Jurkat, Clone E6-1 (cell line): ENCODE data around the gene CD47.

Source experiments
- DNase-seq: peaks from one replicate; pipeline ENCODE4 v3.0.0-alpha.2; 2011; ENCODE audit warnings: low read depth, low spot score
- H3K4me3 ChIP-seq: 2 replicates; pipeline ENCODE4 v1.5.1; 2011; ENCODE audit warnings: mild to moderate bottlenecking, low read length, control low read depth, moderate library complexity

The CD47 gene

DNA sequence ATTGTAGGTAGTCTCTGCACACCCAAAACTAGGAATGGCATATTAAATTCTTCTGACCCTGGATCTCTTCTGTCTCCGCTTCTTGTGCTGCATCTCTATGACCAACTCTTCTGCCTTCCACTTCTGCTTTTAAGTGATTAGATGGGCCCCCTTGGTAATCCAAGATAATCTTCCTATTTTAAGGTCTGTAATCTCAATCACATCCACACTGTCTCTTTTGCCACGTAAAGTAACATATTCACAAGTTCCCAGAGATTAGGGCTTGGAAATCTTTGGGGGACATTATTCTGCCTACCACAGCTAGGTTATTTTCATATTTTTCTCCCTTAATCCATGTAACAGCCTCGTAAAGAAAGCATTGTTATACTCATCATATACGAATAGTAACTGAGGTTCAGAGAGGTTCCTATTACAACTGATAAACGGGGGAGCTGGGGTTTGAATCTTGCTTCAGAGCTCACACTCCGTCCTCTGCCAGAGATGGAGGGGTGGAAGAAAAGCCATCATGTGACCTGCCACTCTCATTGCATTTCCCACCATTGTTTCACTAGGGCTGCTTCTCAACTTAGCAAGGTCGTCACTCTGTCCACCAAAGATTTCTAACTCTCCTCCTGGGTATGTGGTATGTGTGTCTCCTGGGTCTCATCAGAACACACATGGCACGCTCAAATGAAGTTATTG, 6.6 kb upstream of the CD47 start:
- no peak for DNase-seq
- peak overlapping the region; percentile 51 for H3K4me3 ChIP-seq

DNA sequence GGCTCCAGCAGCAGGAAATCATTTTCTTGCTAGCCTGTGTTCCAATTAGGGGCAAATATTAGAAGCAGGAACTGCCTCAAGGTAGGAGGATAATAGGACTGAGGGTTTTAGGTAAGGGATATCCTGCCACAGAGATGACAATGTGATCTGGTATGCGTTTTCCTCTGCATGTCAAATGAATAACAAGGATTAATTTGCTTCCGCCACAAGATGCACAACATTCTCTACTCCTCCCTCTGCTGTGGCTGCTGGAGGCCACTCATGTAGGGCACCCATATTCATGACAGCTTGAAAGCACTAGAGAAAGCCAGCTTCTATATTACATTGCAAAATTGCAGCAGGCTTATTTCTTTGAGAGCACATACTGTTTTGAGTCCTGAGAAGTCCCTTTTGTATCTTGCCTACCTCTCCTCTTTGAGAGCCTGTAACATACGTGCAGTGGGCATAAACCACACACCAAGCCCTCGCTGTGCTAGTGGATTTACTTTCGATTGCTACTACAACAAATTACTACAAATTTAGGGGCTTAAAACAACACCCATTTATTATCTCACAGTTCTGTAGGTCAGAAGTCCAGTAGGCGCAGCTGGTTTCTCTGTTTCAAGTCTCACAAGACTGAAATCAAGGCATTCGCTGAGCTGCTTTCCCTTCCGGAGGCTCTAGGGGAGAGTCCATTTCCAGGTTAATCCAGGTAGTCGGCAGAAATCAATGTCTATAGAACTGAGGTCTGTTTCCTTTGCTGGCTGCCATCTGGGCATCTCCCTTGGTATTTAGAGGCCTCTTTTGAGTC, 5.9 kb upstream of the CD47 start:
- DNase-seq, result no peak

DNA sequence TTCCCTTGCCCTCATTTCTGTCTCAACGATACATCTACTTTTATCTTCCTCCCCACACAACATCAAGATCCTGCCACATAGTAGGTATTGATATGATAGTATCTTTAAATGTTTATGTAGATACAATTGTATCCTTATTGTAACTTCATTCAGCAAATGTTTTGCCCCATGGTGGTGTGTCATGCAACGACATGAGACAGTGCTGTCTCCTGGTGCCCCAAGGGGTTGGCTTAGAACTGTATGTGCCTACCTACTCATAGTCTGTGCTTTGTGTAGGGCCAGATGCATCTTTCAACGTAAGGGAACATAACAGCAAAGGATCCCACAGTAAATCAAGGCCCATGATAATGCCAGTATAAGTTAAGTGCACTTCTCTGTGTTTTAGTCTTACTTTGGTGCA, 2.8 kb upstream of the CD47 start:
- no peak for DNase-seq
- no peak overlapping the region for H3K4me3 ChIP-seq

More for the DNA sequence above, 5.9 kb upstream of the CD47 start:
- peak overlapping the region; percentile 51 for H3K4me3 ChIP-seq

DNA sequence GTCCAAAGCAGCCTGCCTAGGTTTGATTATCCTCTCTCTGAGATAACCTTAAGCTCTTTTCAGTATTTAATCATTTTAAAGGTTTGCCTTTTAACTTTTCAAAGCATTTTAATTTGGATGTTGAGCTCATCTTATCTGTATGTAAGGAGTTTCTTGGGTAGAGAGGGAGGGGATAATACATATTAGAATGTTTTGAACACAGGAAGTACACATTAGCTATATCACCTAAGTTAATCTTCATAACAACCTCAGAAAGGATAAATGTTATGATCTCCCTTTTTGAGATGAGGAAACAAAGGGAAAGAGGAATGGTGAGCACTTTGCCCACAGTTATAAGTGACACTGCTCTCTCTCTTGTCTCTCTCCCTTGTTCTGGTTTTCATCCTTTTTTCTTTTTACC, 2.2 kb upstream of the CD47 start:
- H3K4me3 ChIP-seq, result no peak overlapping the region
- no peak for DNase-seq

GRCh38 chr3:108092501-108092900, 1.7 kb upstream of the CD47 start:
- no peak overlapping the region for H3K4me3 ChIP-seq
- DNase-seq, result no peak

DNA sequence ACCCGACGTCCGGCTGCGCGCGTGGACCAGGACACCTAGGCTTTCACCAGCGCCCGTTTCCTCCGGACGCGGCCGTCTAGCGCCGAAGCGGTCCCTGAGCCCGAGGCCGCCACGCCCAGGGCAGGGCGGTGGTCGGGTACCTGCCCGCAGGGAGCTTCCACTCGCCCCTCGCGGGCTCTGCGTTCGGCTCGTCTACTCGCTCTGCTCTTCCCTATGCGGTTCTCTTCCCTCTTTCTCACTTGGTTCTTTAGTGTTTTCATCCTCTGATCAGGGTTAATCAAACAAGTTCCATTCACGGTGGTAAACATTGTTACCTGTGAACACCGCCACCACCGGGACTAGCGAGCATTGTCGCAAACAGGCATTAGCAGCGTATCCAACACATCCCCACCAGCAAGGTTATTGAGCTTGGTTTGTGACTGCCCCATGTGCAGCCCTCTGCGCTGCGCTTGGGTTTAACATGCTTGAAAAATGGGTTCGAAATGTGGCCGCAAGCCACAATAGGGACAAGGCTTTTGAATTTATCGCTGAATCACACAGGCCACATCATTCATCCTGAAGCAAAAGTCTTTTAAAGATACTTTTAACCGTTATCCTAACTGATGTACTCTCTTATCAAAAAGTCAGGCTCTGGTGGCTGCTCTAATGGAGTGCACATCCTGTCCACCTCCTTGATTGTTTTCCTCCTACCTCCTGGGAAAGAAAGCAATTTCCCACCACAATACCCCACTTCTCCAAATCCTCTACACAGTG, 843 bp upstream of the CD47 start:
- DNase-seq, result no peak
- peak overlapping the region; percentile 58 for H3K4me3 ChIP-seq

DNA sequence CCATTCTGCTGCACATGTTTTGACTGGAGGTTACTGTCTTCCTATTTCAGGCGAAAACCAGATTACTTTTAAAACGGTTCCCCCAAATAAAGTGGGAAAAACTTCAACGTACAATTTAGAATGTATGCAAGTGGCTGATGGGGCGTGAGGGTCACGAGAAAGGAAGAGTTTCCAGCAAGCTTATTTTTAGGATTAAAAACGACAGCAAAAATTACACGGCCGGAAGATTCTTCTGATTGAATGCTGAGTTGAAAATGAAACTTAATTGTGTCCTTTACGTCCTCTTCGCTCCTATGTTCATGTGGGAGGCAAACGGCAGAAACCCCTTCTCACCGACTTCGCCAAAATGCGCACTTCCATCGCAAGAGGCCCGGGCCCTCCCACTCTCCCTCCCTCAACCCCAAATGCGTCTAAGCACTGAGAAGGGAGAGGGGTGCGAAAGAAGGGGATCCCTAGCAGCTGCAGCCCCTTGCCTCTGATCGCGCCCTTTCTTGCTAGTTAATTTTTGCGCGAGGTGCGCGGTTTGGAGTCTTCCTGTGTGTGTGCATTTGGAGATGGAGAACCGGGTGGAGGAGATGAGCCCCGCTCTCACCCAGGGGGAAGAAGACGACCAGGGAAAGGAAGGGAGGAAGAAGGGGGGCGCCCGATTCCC, 656 bp downstream of the CD47 start:
- no peak for DNase-seq
- peak overlapping the region; percentile 91 for H3K4me3 ChIP-seq

DNA sequence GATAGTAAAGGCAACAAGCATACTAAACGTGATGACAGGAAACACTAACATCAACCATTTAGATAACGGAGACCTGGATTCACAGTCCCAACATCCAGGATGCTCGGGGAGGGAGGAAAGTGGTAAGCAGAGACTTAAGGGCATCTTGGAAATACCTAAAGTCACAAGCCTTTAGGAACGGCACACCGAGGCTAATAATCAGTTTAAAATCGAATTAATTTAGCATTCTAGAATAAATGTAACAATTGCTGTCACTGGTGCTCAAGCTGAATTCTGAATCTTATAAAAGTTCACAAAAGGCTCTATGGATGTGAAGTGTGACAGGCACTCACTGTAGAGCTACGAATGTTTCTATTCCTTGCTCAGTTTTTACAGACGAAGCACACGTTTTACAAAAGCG, 1.3 kb downstream of the CD47 start:
- peak overlapping the region; percentile 91 for H3K4me3 ChIP-seq
- no peak for DNase-seq

DNA sequence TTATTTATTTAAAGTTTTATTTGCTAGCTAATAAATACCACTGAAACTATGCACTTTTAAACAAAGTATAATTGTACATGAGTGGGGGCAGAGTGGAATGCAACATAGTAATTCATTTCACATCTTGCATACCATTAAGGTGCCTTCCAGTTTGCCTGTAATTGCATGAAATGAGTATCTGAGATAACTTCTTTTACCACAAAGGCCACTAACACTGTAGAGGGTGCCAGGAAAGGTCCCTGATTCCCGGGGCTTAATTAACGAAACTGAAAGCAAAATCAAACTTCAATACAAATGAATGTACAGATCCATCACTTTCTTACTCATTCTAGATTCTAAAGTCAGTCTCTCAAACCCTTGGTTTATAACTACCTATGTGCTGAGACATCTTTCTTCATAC, 2.1 kb downstream of the CD47 start:
- H3K4me3 ChIP-seq, result peak overlapping the region; percentile 91
- peak; percentile 71 for DNase-seq

DNA sequence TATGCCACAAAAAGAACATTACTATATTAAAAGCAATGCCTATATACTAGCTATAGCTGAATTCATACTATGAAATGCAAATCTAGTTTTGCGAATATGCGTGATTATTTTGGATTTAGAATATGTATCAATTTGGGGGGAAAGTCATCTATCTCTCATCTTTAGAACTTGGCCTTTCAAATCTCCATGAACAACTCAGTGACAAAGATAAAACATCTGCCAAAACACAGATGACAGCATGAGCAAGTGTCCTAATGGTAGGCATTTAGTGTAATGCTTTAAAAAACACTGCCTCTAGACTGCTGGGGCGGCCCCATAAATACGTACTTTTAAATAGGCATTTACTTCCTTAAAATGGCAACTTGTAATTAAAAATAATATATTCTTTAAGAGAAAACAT, 2.7 kb downstream of the CD47 start:
- peak overlapping the region; percentile 91 for H3K4me3 ChIP-seq
- DNase-seq, result no peak

- H3K4me3 ChIP-seq, result no peak overlapping the region
- no peak for DNase-seq
These were observed 4.2 kb downstream of the CD47 start for GRCh38 chr3:108086653-108087052.

GRCh38 chr3:108085810-108086350, 5.0 kb downstream of the CD47 start:
- no peak for DNase-seq
- H3K4me3 ChIP-seq, result no peak overlapping the region

DNA sequence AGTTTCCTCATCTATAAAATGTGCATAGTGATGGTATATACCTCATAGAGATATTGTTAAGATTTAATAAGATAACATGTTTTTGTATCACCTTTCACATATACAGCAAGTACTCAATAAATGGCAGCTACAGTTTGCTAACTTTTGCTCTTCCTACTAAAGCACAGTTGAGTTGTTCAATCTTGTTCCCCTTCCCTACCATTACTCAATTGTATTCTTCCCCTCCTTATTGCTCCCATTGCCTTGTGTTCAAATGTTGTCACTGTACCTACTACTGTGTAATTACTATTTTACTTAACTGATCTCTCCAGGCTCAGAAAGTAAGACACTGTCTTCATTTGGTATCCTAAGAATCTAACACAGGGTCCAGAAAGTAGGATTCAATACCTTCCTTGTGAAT, 5.5 kb downstream of the CD47 start:
- H3K4me3 ChIP-seq, result no peak overlapping the region
- no peak for DNase-seq

GRCh38 chr3:108079877-108080276, 11.0 kb downstream of the CD47 start:
- DNase-seq, result no peak
- H3K4me3 ChIP-seq, result no peak overlapping the region

DNA sequence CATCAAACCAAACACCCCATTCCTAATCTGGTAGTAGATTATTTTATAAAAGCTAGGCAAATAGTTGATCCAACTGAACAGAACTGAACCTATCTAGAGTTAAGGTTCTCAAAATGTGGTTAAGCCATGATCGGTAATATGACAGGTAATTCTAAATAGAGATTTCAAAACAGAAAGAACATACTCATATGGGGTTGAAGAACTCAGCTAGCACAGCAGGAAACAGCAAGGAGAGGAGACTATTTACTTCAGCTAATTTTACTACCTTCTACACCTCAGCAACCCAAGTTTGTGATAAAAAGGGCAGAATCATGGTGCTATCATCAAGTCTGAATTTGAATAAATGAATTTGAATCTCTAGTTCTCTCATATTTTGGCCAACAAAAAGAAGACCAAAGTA, 11.8 kb downstream of the CD47 start:
- H3K4me3 ChIP-seq, result no peak overlapping the region
- DNase-seq, result no peak

DNA sequence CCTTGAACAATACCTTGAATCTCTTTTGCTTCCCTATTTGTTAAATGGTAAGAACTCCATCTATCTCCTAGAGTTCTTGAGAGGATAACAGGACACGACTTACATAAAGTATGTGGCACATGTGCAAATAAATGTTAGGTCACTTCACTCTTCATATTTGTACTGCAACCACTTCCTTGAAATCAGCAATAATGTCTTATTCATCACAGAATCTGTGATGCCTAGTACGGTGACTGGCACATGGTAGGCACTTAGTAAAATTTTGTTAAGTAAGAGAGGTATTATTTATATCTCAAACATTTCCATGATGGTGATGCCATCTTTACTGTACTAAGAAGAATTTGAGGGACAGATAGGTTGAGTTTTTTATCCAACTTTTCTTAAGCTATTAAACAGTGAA, 14.3 kb downstream of the CD47 start:
- H3K4me3 ChIP-seq, result no peak overlapping the region
- no peak for DNase-seq

GRCh38 chr3:108073764-108074431, 16.9 kb downstream of the CD47 start:
- DNase-seq, result no peak
- H3K4me3 ChIP-seq, result no peak overlapping the region

DNA sequence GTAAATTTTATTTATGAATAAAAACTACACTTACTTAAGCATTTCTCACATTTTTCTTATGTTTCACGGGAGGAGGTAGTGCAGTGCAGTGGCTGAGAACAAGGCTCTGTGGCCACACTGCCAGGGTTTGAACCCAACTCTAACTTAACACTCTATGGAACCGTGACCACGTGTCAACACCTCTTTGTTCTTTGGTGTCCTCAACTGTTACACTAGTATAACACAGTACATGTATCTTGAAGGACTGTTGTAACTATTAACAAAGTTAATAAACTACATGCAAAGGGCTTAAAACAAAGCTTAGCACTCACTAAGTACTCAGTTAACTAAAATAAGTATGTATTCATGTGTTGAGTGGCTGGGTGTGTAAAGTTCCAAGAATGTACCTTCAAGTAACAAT, 19.5 kb downstream of the CD47 start:
- DNase-seq, result no peak
- no peak overlapping the region for H3K4me3 ChIP-seq

GRCh38 chr3:108070356-108070755, 20.5 kb downstream of the CD47 start:
- H3K4me3 ChIP-seq, result no peak overlapping the region
- DNase-seq, result no peak
